Lung (tissue), 12 donors: Measurements from ENCODE around the gene CRX. TPM values are rescaled to one million over a fixed set of nuclear protein-coding genes. Genes with fewer than 3 reads are reported as not detected.

Experiments used
- ATAC-seq: fragments of 200-7000 bp; cut with Tn5 transposase; one replicate; pipeline ENCODE4 v1.9.1; 2020; ENCODE audit warnings: moderate number of reproducible peaks; ENCODE audit not compliant: insufficient read depth, low FRiP score
- DNase-seq, 3 donors: peaks; one replicate each; pipeline ENCODE4 v3.0.0-alpha.2; 2013 to 2017
- H3K27ac ChIP-seq, 2 donors: one replicate each; pipeline ENCODE4 v1.5.1; 2013; ENCODE audit warnings: mild to moderate bottlenecking in 2 of 2, moderate library complexity in 2 of 2, control low read depth in 1 of 2, inconsistent platforms in 1 of 2, low read depth in 1 of 2, low read length in 1 of 2
- H3K27me3 ChIP-seq, 3 donors: one replicate each; pipeline ENCODE4 v1.5.1; 2013; ENCODE audit warnings: low read length in 2 of 3; ENCODE audit not compliant: control insufficient read depth in 3 of 3, insufficient read depth in 3 of 3
- H3K36me3 ChIP-seq, 4 donors: one replicate each; pipeline ENCODE4 v1.5.1; 2013; ENCODE audit warnings: low read length in 4 of 4, mild to moderate bottlenecking in 1 of 4, moderate library complexity in 1 of 4; ENCODE audit not compliant: control insufficient read depth in 4 of 4, insufficient read depth in 4 of 4
- H3K4me1 ChIP-seq, 5 donors: one replicate each; pipeline ENCODE4 v1.5.1; 2013; ENCODE audit warnings: low read length in 5 of 5, mild to moderate bottlenecking in 2 of 5, moderate library complexity in 1 of 5; ENCODE audit not compliant: control insufficient read depth in 5 of 5, insufficient read depth in 5 of 5
- H3K4me3 ChIP-seq: one replicate; pipeline ENCODE4 v1.5.1; 2013; ENCODE audit warnings: mild to moderate bottlenecking, control low read depth, moderate library complexity
- H3K9ac ChIP-seq, 2 donors: one replicate each; pipeline ENCODE4 v1.5.1; 2013; ENCODE audit warnings: low read length in 2 of 2, control low read depth in 1 of 2; ENCODE audit not compliant: insufficient read depth in 1 of 2
- H3K9me3 ChIP-seq, 4 donors: one replicate each; pipeline ENCODE4 v1.5.1; 2013; ENCODE audit warnings: low read length in 3 of 4, mild to moderate bottlenecking in 1 of 4, moderate library complexity in 1 of 4; ENCODE audit not compliant: control insufficient read depth in 4 of 4, insufficient read depth in 3 of 4
- WGBS, 2 donors: extraction: QIAGEN DNeasy Blood & Tissue Kit; methylation state at CpG; one replicate each; pipeline ENCODE4 v1.1.7; 2013; 5-methylcytosine and 5-hydroxymethylcytosine counted together
- polyA plus RNA-seq, 2 donors: library from polyadenylated mRNA; stranded (reverse); fragments of 200-250 nt; gene quantifications; one replicate each; pipeline ENCODE4 v1.2.1, GENCODE V29; 2013
- total RNA-seq, 2 donors: library from RNA; depleted of rRNA in 1 of 2; stranded (reverse); fragments of >200 nt in 1 of 2; gene quantifications; one replicate each; pipeline ENCODE4 v1.2.1, GENCODE V29; 2014 to 2021
- TF ChIP-seq, protein P1 (sequence below): IDR thresholded peaks from 2 replicates; pipeline ENCODE4 v1.5.1; 2012; ENCODE audit warnings: mild to moderate bottlenecking; ENCODE audit errors: control extremely low read depth, extremely low read depth
- donor health status: control.
- donor health status: control.
- donor health status: Bipolar disorder and iron deficiency.
- donor health status: healthy.
- donor health status: DM: yes; HTN: yes; CAD: no.

Gene CRX
- total and polyA plus RNA-seq, 4 donors, result 0.02 TPM; not detected in 3

DNA sequence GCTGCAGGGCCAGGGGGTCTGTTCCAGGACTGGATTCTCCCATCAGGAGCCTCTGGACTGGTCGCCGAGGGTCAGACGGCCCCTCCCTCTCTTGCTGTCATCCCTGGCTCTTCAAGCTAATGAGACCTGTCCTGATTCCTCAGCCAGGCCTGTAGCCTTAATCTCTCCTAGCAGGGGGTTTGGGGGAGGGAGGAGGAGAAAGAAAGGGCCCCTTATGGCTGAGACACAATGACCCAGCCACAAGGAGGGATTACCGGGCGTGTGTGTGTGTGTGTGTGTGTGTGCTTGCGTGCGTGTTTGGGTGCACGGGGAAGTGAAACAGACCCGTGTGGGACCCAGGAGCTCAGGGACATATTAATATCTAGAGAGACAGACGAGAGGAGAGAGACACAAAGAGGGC lies 1.9 kb upstream of the CRX start:
- Histone ChIP-seq H3K4me1 (no peaks in the 10 kb centered on the region), H3K27me3 (peaks cover 0 to 21% (median 5%) of the 10 kb centered on the region in 3 donors), H3K4me3 (no peak overlapping the region), H3K27ac (no peak overlapping the region), H3K36me3 (no peaks in the 10 kb centered on the region), H3K9ac (no peak overlapping the region), H3K9me3 (peaks cover 0 to 3% (median 0%) of the 10 kb centered on the region in 4 donors)
- TF ChIP-seq, protein P1, sequence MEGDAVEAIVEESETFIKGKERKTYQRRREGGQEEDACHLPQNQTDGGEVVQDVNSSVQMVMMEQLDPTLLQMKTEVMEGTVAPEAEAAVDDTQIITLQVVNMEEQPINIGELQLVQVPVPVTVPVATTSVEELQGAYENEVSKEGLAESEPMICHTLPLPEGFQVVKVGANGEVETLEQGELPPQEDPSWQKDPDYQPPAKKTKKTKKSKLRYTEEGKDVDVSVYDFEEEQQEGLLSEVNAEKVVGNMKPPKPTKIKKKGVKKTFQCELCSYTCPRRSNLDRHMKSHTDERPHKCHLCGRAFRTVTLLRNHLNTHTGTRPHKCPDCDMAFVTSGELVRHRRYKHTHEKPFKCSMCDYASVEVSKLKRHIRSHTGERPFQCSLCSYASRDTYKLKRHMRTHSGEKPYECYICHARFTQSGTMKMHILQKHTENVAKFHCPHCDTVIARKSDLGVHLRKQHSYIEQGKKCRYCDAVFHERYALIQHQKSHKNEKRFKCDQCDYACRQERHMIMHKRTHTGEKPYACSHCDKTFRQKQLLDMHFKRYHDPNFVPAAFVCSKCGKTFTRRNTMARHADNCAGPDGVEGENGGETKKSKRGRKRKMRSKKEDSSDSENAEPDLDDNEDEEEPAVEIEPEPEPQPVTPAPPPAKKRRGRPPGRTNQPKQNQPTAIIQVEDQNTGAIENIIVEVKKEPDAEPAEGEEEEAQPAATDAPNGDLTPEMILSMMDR, result no peak
- ATAC-seq, result no peak
- DNase-seq, result no peak
- 10% methylated on average over 10 of the region's 10 CpGs for WGBS, 2 donors

DNA sequence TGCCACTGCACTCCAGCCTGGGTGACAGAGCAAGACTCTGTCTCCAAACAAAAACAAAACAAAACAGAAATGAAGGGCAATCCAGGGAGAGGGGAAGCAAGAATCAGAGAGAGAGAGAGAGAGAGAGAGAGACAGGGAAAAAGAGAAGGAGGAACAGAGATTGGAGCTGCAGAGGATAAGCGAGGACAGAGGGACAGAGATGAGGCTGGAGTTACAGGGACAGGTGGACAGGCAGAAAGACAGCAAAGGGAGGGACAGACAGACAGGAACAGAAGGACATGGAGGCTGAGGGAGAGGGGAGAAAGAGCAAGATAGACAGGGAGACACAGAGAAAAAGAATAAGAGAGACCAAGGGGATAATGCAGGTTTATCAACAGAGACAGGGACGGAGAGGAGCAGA lies 1.3 kb upstream of the CRX start:
- Histone ChIP-seq H3K9me3 (peaks cover 0 to 3% (median 0%) of the 10 kb centered on the region in 4 donors), H3K4me3 (no peak overlapping the region), H3K27ac (no peak overlapping the region), H3K9ac (no peak overlapping the region), H3K27me3 (peaks cover 0 to 21% (median 5%) of the 10 kb centered on the region in 3 donors), H3K36me3 (no peaks in the 10 kb centered on the region), H3K4me1 (no peaks in the 10 kb centered on the region)
- DNase-seq (no peak), ATAC-seq (no peak)
- TF ChIP-seq, protein P1, result no peak
- 66% methylated on average over 2 of the region's 2 CpGs for WGBS, 2 donors

DNA sequence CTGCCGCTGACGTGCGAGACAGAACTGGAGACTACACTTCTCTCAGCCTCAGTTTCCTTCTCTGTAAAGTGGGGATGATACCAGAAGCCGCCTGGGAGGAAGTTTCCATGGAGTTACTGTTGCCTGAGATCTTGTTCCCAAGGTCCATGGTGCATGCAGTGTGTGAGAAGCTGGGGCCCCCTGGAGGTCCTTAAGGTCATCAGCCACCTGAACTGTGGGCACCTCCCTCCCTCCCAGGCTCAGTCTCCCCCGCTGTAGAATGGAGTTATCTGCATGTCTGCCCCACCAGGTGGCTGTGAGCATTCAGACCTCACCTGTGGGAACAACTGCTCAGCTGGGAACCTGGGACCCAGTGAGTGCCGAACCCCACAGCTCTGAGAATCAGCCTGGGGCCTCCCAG lies 2.7 kb downstream of the CRX start:
- WGBS, 2 donors, result 72 to 83% methylated on average over 6 of the region's 6 CpGs
- DNase-seq (no peak), ATAC-seq (no peak)
- Histone ChIP-seq H3K4me1 (no peaks in the 10 kb centered on the region), H3K9ac (no peak overlapping the region), H3K36me3 (no peaks in the 10 kb centered on the region), H3K27me3 (peaks cover 0 to 16% (median 3%) of the 10 kb centered on the region in 3 donors), H3K9me3 (peaks cover 0 to 6% (median 4%) of the 10 kb centered on the region in 4 donors), H3K27ac (no peak overlapping the region), H3K4me3 (no peak overlapping the region)
- TF ChIP-seq, protein P1, result no peak

DNA sequence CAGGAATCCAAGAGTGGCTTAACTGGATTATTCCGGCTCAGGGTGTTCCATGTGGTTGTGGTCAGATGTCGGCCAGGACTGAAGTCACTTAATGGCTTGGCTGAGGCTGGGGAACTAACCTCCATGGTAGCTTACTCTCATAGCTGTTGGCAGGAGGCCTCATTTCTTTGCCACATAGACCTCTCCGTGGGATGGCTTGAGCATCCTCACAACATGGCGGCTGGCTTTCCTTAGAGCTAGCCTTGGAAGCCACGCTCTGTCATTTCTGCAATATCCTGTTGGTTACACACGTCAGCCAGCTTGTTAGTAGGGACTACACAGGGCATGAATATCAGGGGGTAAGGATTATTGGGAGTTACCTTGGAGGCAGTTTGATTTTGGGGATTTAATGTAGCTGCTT lies 5.1 kb downstream of the CRX start:
- TF ChIP-seq, protein P1, result no peak
- 79 to 83% methylated on average over 6 of the region's 6 CpGs for WGBS, 2 donors
- H3K9ac ChIP-seq, result no peak overlapping the region
- peaks cover 0 to 6% (median 4%) of the 10 kb centered on the region in 4 donors for H3K9me3 ChIP-seq
- no peak overlapping the region for H3K4me3 ChIP-seq
- no peak overlapping the region for H3K27ac ChIP-seq
- no peaks in the 10 kb centered on the region for H3K27me3 ChIP-seq
- ATAC-seq (no peak), DNase-seq (no peak)
- H3K36me3 ChIP-seq, result no peaks in the 10 kb centered on the region
- H3K4me1 ChIP-seq, result no peaks in the 10 kb centered on the region
